Left kidney (tissue), 8 donors: Measurements from ENCODE around the gene PRPF6. TPM values are rescaled to one million over a fixed set of nuclear protein-coding genes. Genes with fewer than 3 reads are reported as not detected.

Source experiments
- DNase-seq: peaks from one replicate; pipeline ENCODE4 v3.0.0-alpha.2; 2013
- long read RNA-seq, 8 donors: transcript quantifications; one replicate each; lab custom pipeline, GENCODE V29; 2026
- polyA plus RNA-seq: library from polyadenylated mRNA; unstranded; fragments of 120-200 nt; gene quantifications from one replicate; pipeline ENCODE4 v1.2.1, GENCODE V29; 2013; ENCODE audit not compliant: insufficient read length

Gene PRPF6
- polyA plus RNA-seq: 81.6 TPM
- long read RNA-seq, donor 1, transcript PRPF6-201 (21 exons, 3,044 nt): major isoform, 16 of 89 reads
- long read RNA-seq, donor 1, partial matches to known transcripts: 73 of 89 reads
- long read RNA-seq, donor 1, other reads (novel, unspliced or antisense): 0 of 89 reads
- long read RNA-seq, donor 2, transcript PRPF6-201 (21 exons, 3,044 nt): major isoform, 18 of 60 reads
- long read RNA-seq, donor 2, partial matches to known transcripts: 42 of 60 reads
- long read RNA-seq, donor 2, other reads (novel, unspliced or antisense): 0 of 60 reads
- long read RNA-seq, donor 3, transcript PRPF6-201 (21 exons, 3,044 nt): major isoform, 14 of 39 reads
- long read RNA-seq, donor 3, partial matches to known transcripts: 25 of 39 reads
- long read RNA-seq, donor 3, other reads (novel, unspliced or antisense): 0 of 39 reads
- long read RNA-seq, donor 4: 0 reads
- long read RNA-seq, donor 5, transcript PRPF6-201 (21 exons, 3,044 nt): major isoform, 18 of 43 reads
- long read RNA-seq, donor 5, partial matches to known transcripts: 18 of 43 reads
- long read RNA-seq, donor 5, other reads (novel, unspliced or antisense): 7 of 43 reads
- long read RNA-seq, donor 6, transcript PRPF6-201 (21 exons, 3,044 nt): major isoform, 11 of 61 reads
- long read RNA-seq, donor 6, partial matches to known transcripts: 50 of 61 reads
- long read RNA-seq, donor 6, other reads (novel, unspliced or antisense): 0 of 61 reads
- long read RNA-seq, donor 7, transcript PRPF6-201 (21 exons, 3,044 nt): major isoform, 17 of 98 reads
- long read RNA-seq, donor 7, partial matches to known transcripts: 81 of 98 reads
- long read RNA-seq, donor 7, other reads (novel, unspliced or antisense): 0 of 98 reads
- long read RNA-seq, donor 8, transcript PRPF6-201 (21 exons, 3,044 nt): major isoform, 13 of 20 reads
- long read RNA-seq, donor 8, partial matches to known transcripts: 7 of 20 reads
- long read RNA-seq, donor 8, other reads (novel, unspliced or antisense): 0 of 20 reads

- peak; percentile 94 for DNase-seq
Observed at GRCh38 chr20:63980806-63981728, at the start of gene PRPF6. PRPF6 (plus strand) TSS chr20:63981132; CDS start chr20:63981246, 114 bp downstream.

GRCh38 chr20:63931735-63932134 lies 49.2 kb upstream of the PRPF6 start:
- DNase-seq: no peak

- DNase-seq: no peak
Observed at GRCh38 chr20:63932606-63933160, 48.2 kb upstream of the PRPF6 start.

- DNase-seq: no peak
Observed at GRCh38 chr20:63933646-63934045, 47.3 kb upstream of the PRPF6 start.

GRCh38 chr20:63934271-63935068 lies 46.5 kb upstream of the PRPF6 start:
- no peak for DNase-seq

- no peak for DNase-seq
Observed at GRCh38 chr20:63935447-63935846, 45.5 kb upstream of the PRPF6 start.

GRCh38 chr20:63937596-63937995 lies 43.3 kb upstream of the PRPF6 start:
- DNase-seq: no peak

GRCh38 chr20:63939061-63939935 lies 41.6 kb upstream of the PRPF6 start:
- no peak for DNase-seq

- no peak for DNase-seq
Observed at GRCh38 chr20:63940071-63940471, 40.9 kb upstream of the PRPF6 start.

- DNase-seq: no peak
Observed at GRCh38 chr20:63940472-63941266, 40.3 kb upstream of the PRPF6 start.

- DNase-seq: no peak
Observed at GRCh38 chr20:63941282-63942081, 39.5 kb upstream of the PRPF6 start.

- DNase-seq: no peak
Observed at GRCh38 chr20:63942250-63942951, 38.5 kb upstream of the PRPF6 start.

- no peak for DNase-seq
Observed at GRCh38 chr20:63942969-63943807, 37.7 kb upstream of the PRPF6 start.

GRCh38 chr20:63943808-63944077 lies 37.2 kb upstream of the PRPF6 start:
- no peak for DNase-seq

- no peak for DNase-seq
Observed at GRCh38 chr20:63944078-63944941, 36.6 kb upstream of the PRPF6 start.
